Caco-2 (cell line): Measurements from ENCODE around the gene SBNO2. TPM values are rescaled to one million over a fixed set of nuclear protein-coding genes. Genes with fewer than 3 reads are reported as not detected.

Source experiments
- BruUV-seq: library from RNA; stranded (reverse); fragments of 400-500 nt; replicated peaks from 2 replicates; lab custom pipeline; 2021; lab: Mats Ljungman, UMichigan
- CTCF ChIA-PET: fragments of 300-600 bp; sonication (Branson Sonifier 250); formaldehyde crosslinking; loops from one replicate; lab custom pipeline; 2022; ENCODE audit warnings: antibody characterized with exemption; lab: Charles Lee
- POLR2A ChIA-PET: fragments of 300-600 bp; sonication (Branson Sonifier 250); formaldehyde crosslinking; loops from one replicate; lab custom pipeline; 2022; ENCODE audit warnings: antibody characterized with exemption; lab: Charles Lee
- DNase-seq, 2 experiments: peaks; one replicate each; pipeline versions ENCODE4 v3.0.0 to v3.0.0-alpha.2; 2020 to 2022
- H3K27me3 ChIP-seq: replicated peaks from 2 replicates; pipeline ENCODE4 v1.6.0; 2011; ENCODE audit warnings: low read length; ENCODE audit not compliant: control insufficient read depth, insufficient read depth
- H3K36me3 ChIP-seq: 2 replicates; pipeline ENCODE4 v1.5.1; 2011; ENCODE audit warnings: low read length; ENCODE audit not compliant: control insufficient read depth, insufficient read depth
- H3K4me1 ChIP-seq: fragments of 250-450 bp; sonication (Bioruptor Pico); 2 replicates; pipeline ENCODE4 v1.5.1; 2020; ENCODE audit warnings: mild to moderate bottlenecking
- H3K4me3 ChIP-seq: 2 replicates; pipeline ENCODE4 v1.5.1; 2011; ENCODE audit warnings: low read depth, mild to moderate bottlenecking, control low read depth, low read length
- H3K9me3 ChIP-seq: fragments of 250-450 bp; sonication (Bioruptor Pico); 2 replicates; pipeline ENCODE4 v1.5.1; 2020; ENCODE audit warnings: mild to moderate bottlenecking, moderate library complexity
- H3K27ac Mint-ChIP-seq: one replicate; pipeline ENCODE4 v1.8.0; 2022; ENCODE audit warnings: mixed read lengths; ENCODE audit not compliant: unreplicated experiment
- H3K27me3 Mint-ChIP-seq: one replicate; pipeline ENCODE4 v1.8.0; 2022; ENCODE audit warnings: mixed read lengths; ENCODE audit not compliant: insufficient read depth, unreplicated experiment
- H3K36me3 Mint-ChIP-seq: one replicate; pipeline ENCODE4 v1.8.0; 2022; ENCODE audit warnings: mild to moderate bottlenecking, mixed read lengths; ENCODE audit not compliant: insufficient read depth, unreplicated experiment
- H3K4me1 Mint-ChIP-seq: one replicate; pipeline ENCODE4 v1.8.0; 2022; ENCODE audit warnings: low read depth, mixed read lengths; ENCODE audit not compliant: unreplicated experiment
- H3K4me3 Mint-ChIP-seq: one replicate; pipeline ENCODE4 v1.8.0; 2022; ENCODE audit warnings: mild to moderate bottlenecking, moderate library complexity, mixed read lengths; ENCODE audit not compliant: unreplicated experiment
- H3K9me3 Mint-ChIP-seq: one replicate; pipeline ENCODE4 v1.8.0; 2022; ENCODE audit warnings: mixed read lengths; ENCODE audit not compliant: unreplicated experiment
- CTCF ChIP-seq, 2 experiments: fragments of 200-600 bp in 1 of 2; IDR thresholded peaks; 1 replicate in 1 of 2; 2 replicates in 1 of 2; pipeline versions ENCODE4 v1.5.1 to v1.8.0; 2011 to 2022; ENCODE audit warnings: antibody characterized with exemption in 1 of 2, control low read depth in 1 of 2, inconsistent platforms in 1 of 2, low read depth in 1 of 2, low read length in 1 of 2, mild to moderate bottlenecking in 1 of 2, moderate library complexity in 1 of 2; ENCODE audit not compliant: insufficient read depth in 1 of 2, severe bottlenecking in 1 of 2, unreplicated experiment in 1 of 2
- intact Hi-C: fragments of 100-400 bp; cut with micrococcal nuclease; formaldehyde crosslinking; loops from one replicate; pipeline ENCODE4 v1.10.0; 2022; ENCODE audit not compliant: unreplicated experiment
- total RNA-seq: library from RNA; stranded (reverse); gene quantifications from 2 replicates; pipeline ENCODE4 v1.2.3, GENCODE V29; 2022

Gene SBNO2
- total RNA-seq, 1 experiment from 2014 or later = 41.2 TPM

- ChIA-PET POLR2A (no interaction called here), CTCF (interaction anchor here (0.7 kb wide), 1 partner anchor 46 kb away, joined by 3 read pairs; no protein-coding TSS in a partner anchor)
- H3K36me3 ChIP-seq = no peaks in the 10 kb centered on the region; the same call in 1 of the 2 replicates
- no peak for TF ChIP-seq CTCF (IDR thresholded peaks at IDR 0.05; ENCODE audit: insufficient read depth in 1 of 2, low read depth in 1 of 2, low read length in 1 of 2, severe bottlenecking in 1 of 2, unreplicated experiment in 1 of 2)
- Mint-ChIP-seq H3K9me3 (no peaks in the 10 kb centered on the region), H3K36me3 (peaks cover 77% of the 10 kb centered on the region), H3K27me3 (no peaks in the 10 kb centered on the region), H3K27ac (no peak overlapping the region), H3K4me3 (no peak overlapping the region), H3K4me1 (no peaks in the 10 kb centered on the region)
- no peak for DNase-seq
- H3K4me3 ChIP-seq = no peak overlapping the region
- H3K27me3 ChIP-seq = no peaks in the 10 kb centered on the region
- BruUV-seq = no TSS peak
- no peaks in the 10 kb centered on the region for H3K4me1 ChIP-seq
- intact Hi-C loops = no loop called here
- no peaks in the 10 kb centered on the region for H3K9me3 ChIP-seq
Measured at GRCh38 chr19:1086613-1087012, 87.5 kb downstream of the SBNO2 start.

- H3K27me3 Mint-ChIP-seq = no peaks in the 10 kb centered on the region
- peak overlapping the region; percentile 29 for H3K27ac Mint-ChIP-seq
- no peaks in the 10 kb centered on the region for H3K27me3 ChIP-seq
- ChIA-PET CTCF (interaction anchor here (0.7 kb wide), 1 partner anchor 45 kb away, joined by 3 read pairs; no protein-coding TSS in a partner anchor), POLR2A (interaction anchor here (0.5 kb wide), 1 partner anchor 782 kb away, joined by 9 read pairs; no protein-coding TSS in a partner anchor)
- TF ChIP-seq CTCF (IDR thresholded peaks at IDR 0.05; ENCODE audit: insufficient read depth in 1 of 2, low read depth in 1 of 2, low read length in 1 of 2, severe bottlenecking in 1 of 2, unreplicated experiment in 1 of 2) = no peak
- no peaks in the 10 kb centered on the region for H3K4me1 Mint-ChIP-seq
- H3K9me3 ChIP-seq = no peaks in the 10 kb centered on the region
- H3K4me3 ChIP-seq = no peak overlapping the region
- no peaks in the 10 kb centered on the region for H3K4me1 ChIP-seq
- no peaks in the 10 kb centered on the region for H3K9me3 Mint-ChIP-seq
- H3K36me3 ChIP-seq = no peaks in the 10 kb centered on the region; the same call in 1 of the 2 replicates
- peaks cover 83% of the 10 kb centered on the region for H3K36me3 Mint-ChIP-seq
- no TSS peak for BruUV-seq
- no peak overlapping the region for H3K4me3 Mint-ChIP-seq
- intact Hi-C loops = no loop called here
- no peak for DNase-seq
Measured at GRCh38 chr19:1085676-1086442, 88.2 kb downstream of the SBNO2 start.

GRCh38 chr19:1085053-1085658, 88.9 kb downstream of the SBNO2 start:
- intact Hi-C loops = no loop called here
- H3K4me3 ChIP-seq = no peak overlapping the region
- Mint-ChIP-seq H3K4me3 (no peak overlapping the region), H3K9me3 (no peaks in the 10 kb centered on the region), H3K4me1 (no peaks in the 10 kb centered on the region), H3K27me3 (no peaks in the 10 kb centered on the region), H3K36me3 (peaks cover 90% of the 10 kb centered on the region), H3K27ac (peak overlapping the region; percentile 53)
- no peaks in the 10 kb centered on the region; the same call in 1 of the 2 replicates for H3K36me3 ChIP-seq
- DNase-seq = no peak
- no peaks in the 10 kb centered on the region for H3K4me1 ChIP-seq
- BruUV-seq = no TSS peak
- H3K9me3 ChIP-seq = no peaks in the 10 kb centered on the region
- ChIA-PET POLR2A (no interaction called here), CTCF (no interaction called here)
- H3K27me3 ChIP-seq = no peaks in the 10 kb centered on the region
- no peak for TF ChIP-seq CTCF (IDR thresholded peaks at IDR 0.05; ENCODE audit: insufficient read depth in 1 of 2, low read depth in 1 of 2, low read length in 1 of 2, severe bottlenecking in 1 of 2, unreplicated experiment in 1 of 2)
